GM18867 (cell line): ENCODE results near the gene FOXD4.
A peak's percentile ranks its signal among the peaks of the same experiment; 100 is the strongest.
"Not testable (repeated sequence)": the region's sequence is repeated elsewhere in the genome, so short reads cannot be mapped to it uniquely, and the experiment has no call there.

Experiments
- ATAC-seq: cut with Tn5 transposase; IDR thresholded peaks from one replicate; pipeline ENCODE4 v1.9.1; 2021; ENCODE audit warnings: mild to moderate bottlenecking, moderate library complexity; ENCODE audit not compliant: unreplicated experiment

Gene FOXD4

GRCh38 chr9:117995-118467, at the start of gene FOXD4:
Gene FOXD4, minus strand, starts transcription at chr9:118417. Its CDS starts 298 bp downstream, at chr9:118119.
- not testable (repeated sequence) for ATAC-seq

GRCh38 chr9:159871-160270, 41.7 kb upstream of the FOXD4 start:
- not testable (repeated sequence) for ATAC-seq

GRCh38 chr9:151173-151572, 33.0 kb upstream of the FOXD4 start:
- ATAC-seq = not testable (repeated sequence)

GRCh38 chr9:139880-140279, 21.7 kb upstream of the FOXD4 start:
- ATAC-seq = not testable (repeated sequence)

GRCh38 chr9:117144-117994, 848 bp downstream of the FOXD4 start:
- not testable (repeated sequence) for ATAC-seq

GRCh38 chr9:116239-117077, 1.8 kb downstream of the FOXD4 start:
- ATAC-seq = not testable (repeated sequence)

GRCh38 chr9:115118-115451, 3.1 kb downstream of the FOXD4 start:
- ATAC-seq = not testable (repeated sequence)

- not testable (repeated sequence) for ATAC-seq
Observed at GRCh38 chr9:114267-115117, 3.7 kb downstream of the FOXD4 start.

GRCh38 chr9:113468-114266, 4.5 kb downstream of the FOXD4 start:
- ATAC-seq = peak; percentile 60

- not testable (repeated sequence) for ATAC-seq
Observed at GRCh38 chr9:112589-113467, 5.4 kb downstream of the FOXD4 start.

GRCh38 chr9:110672-111071, 7.5 kb downstream of the FOXD4 start:
- ATAC-seq = not testable (repeated sequence)

- not testable (repeated sequence) for ATAC-seq
Observed at GRCh38 chr9:109540-109939, 8.7 kb downstream of the FOXD4 start.

- not testable (repeated sequence) for ATAC-seq
Observed at GRCh38 chr9:108742-109495, 9.3 kb downstream of the FOXD4 start.

GRCh38 chr9:105991-106390, 12.2 kb downstream of the FOXD4 start:
- ATAC-seq = not testable (repeated sequence)

- not testable (repeated sequence) for ATAC-seq
Observed at GRCh38 chr9:100430-100829, 17.8 kb downstream of the FOXD4 start.

GRCh38 chr9:99867-100266, 18.4 kb downstream of the FOXD4 start:
- not testable (repeated sequence) for ATAC-seq

- not testable (repeated sequence) for ATAC-seq
Observed at GRCh38 chr9:98775-99174, 19.4 kb downstream of the FOXD4 start.

- ATAC-seq = not testable (repeated sequence)
Observed at GRCh38 chr9:94992-95391, 23.2 kb downstream of the FOXD4 start.
